HL-60 (cell line): ENCODE data around the gene SCAF8.

Experiments used
- POLR2AphosphoS5 ChIP-seq: IDR thresholded peaks from 2 replicates; pipeline ENCODE4 v1.6.1; 2012; ENCODE audit warnings: low read depth
- TF ChIP-seq, protein P1 (sequence below): IDR thresholded peaks from one replicate; pipeline ENCODE4 v1.5.1; 2011; ENCODE audit warnings: low read length, control low read depth, inconsistent platforms; ENCODE audit not compliant: insufficient read depth

GRCh38 chr6:154824076-154824475 lies 90.9 kb downstream of the SCAF8 start:
- TF ChIP-seq POLR2AphosphoS5, result no peak
- TF ChIP-seq, protein P1, sequence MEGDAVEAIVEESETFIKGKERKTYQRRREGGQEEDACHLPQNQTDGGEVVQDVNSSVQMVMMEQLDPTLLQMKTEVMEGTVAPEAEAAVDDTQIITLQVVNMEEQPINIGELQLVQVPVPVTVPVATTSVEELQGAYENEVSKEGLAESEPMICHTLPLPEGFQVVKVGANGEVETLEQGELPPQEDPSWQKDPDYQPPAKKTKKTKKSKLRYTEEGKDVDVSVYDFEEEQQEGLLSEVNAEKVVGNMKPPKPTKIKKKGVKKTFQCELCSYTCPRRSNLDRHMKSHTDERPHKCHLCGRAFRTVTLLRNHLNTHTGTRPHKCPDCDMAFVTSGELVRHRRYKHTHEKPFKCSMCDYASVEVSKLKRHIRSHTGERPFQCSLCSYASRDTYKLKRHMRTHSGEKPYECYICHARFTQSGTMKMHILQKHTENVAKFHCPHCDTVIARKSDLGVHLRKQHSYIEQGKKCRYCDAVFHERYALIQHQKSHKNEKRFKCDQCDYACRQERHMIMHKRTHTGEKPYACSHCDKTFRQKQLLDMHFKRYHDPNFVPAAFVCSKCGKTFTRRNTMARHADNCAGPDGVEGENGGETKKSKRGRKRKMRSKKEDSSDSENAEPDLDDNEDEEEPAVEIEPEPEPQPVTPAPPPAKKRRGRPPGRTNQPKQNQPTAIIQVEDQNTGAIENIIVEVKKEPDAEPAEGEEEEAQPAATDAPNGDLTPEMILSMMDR, result no peak
